Measurements from ENCODE around the gene MAD2L2.

Gene MAD2L2

GRCh38 chr1:11690397-11691301 is 9.7 kb upstream of the MAD2L2 start:
- DNase-seq, result no peak
- in situ Hi-C loops (cut with HindIII; ENCODE audit: low pct_ligation_motif_present, low pct_unique_long_range_greater_than_20kb, low sequenced_read_pairs), result no loop called here

DNA sequence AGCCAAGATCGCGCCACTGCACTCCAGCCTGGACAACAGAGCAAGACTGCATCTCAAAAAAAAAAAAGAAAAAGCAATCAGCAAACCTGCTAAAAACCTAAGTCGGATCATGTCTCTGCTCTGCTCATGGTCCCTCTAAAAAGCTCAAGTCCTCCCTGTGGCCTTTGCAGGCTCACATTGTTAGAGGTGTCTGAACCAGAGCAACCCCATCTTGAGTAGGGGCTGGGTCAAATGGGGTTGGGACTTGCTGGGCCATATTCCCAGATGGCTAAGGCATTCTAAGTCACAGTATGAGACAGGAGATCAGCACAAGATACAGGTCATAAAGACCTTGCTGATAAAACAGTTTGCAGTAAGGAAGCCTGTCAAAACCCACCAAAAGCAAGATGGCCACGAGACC is 7.6 kb upstream of the MAD2L2 start:
- DNase-seq, result no peak
- in situ Hi-C loops (cut with HindIII; ENCODE audit: low pct_ligation_motif_present, low pct_unique_long_range_greater_than_20kb, low sequenced_read_pairs), result no loop called here

DNA sequence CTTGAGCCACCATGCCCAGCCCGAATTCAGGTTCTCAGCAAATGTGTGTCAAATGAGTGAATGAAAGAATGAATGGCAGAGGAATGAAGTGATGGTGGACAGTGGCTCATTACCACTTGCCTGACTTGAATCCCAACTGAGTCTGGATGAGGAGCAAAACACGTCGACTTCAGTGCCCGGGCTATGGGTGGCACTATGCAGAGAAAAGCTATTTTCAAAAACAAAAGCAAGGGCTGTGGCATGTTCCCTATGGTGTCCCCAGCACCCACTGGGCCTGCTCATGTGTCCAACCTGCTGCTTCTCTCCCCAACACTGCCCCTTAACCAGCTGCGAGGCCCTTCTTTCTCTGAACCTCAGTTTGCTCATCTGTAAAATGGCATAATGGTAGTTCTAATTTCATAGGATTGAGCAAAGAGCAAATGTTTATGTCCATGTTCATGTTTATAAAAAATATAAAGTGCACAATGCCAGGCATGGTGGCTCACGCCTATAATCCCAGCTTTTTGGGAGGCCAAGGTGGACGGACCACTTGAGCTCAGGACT is 4.3 kb upstream of the MAD2L2 start:
- DNase-seq, result no peak
- in situ Hi-C loops (cut with HindIII; ENCODE audit: low pct_ligation_motif_present, low pct_unique_long_range_greater_than_20kb, low sequenced_read_pairs), result no loop called here

DNA sequence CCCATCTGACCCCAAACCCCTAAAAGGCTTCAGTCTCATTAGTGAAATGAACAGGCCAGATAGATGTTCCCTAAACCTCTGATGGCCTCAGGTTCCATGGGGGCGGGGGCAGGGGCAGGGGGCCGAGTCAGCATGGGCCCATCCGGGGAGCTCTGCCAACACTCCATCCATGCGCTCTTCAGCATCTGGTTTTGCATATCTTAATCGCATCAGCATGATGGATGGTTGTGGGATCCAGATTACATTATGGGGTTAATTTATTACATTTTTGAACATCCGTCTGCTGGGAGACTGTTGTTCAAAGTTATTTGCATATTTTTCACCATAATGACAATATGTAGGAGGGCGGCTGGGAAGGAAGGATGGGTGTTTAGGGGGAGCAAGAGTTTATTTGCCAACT is 3.1 kb upstream of the MAD2L2 start:
- DNase-seq, result no peak
- in situ Hi-C loops (cut with HindIII; ENCODE audit: low pct_ligation_motif_present, low pct_unique_long_range_greater_than_20kb, low sequenced_read_pairs), result no loop called here

DNA sequence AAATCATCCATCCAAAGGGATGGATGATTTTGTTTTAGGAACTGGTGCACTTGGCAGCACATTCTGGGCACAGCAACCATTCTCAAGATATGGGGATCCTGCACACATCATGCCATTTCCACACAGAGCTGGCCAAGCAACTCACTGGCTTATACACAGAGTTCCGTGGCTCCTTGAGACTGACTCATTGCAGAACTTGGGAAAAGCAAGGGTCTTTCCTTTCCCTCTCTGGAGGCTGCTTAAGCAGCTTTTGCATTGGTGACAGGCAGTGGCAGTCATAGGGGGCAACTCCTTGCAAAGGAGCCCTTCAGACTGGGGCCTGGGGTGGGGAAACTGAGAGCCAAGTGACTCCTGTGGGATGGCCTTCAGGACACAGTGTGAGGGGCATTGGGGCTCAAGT is 1.9 kb upstream of the MAD2L2 start:
- no peak for DNase-seq
- in situ Hi-C loops (cut with HindIII; ENCODE audit: low pct_ligation_motif_present, low pct_unique_long_range_greater_than_20kb, low sequenced_read_pairs), result no loop called here

- in situ Hi-C loops (cut with HindIII; ENCODE audit: low pct_ligation_motif_present, low pct_unique_long_range_greater_than_20kb, low sequenced_read_pairs), result no loop called here
- DNase-seq, result no peak
Measured at GRCh38 chr1:11682287-11682771, 1.4 kb upstream of the MAD2L2 start.

GRCh38 chr1:11680270-11681070 is 478 bp downstream of the MAD2L2 start:
- in situ Hi-C loops (cut with HindIII; ENCODE audit: low pct_ligation_motif_present, low pct_unique_long_range_greater_than_20kb, low sequenced_read_pairs), result no loop called here
- DNase-seq, result no peak

DNA sequence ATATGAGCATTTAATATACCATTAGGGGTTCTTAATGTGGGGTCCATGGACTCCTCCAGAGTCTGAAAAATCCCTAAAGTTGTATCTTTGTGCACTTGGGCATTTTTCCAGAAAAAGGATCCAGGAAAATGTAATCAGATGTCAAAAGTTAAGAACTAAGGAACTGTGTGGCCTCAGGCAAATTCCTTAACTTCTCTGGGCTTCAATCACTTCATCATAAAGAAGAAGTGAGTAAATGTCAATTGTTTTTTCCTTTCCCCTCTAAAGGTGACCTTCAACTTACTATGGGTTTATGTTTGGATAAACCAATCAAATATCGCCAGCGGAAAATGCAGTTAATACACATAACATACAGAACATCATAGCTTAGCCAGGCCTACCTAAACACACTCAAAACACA is 2.5 kb downstream of the MAD2L2 start:
- in situ Hi-C loops (cut with HindIII; ENCODE audit: low pct_ligation_motif_present, low pct_unique_long_range_greater_than_20kb, low sequenced_read_pairs), result no loop called here
- DNase-seq, result no peak

DNA sequence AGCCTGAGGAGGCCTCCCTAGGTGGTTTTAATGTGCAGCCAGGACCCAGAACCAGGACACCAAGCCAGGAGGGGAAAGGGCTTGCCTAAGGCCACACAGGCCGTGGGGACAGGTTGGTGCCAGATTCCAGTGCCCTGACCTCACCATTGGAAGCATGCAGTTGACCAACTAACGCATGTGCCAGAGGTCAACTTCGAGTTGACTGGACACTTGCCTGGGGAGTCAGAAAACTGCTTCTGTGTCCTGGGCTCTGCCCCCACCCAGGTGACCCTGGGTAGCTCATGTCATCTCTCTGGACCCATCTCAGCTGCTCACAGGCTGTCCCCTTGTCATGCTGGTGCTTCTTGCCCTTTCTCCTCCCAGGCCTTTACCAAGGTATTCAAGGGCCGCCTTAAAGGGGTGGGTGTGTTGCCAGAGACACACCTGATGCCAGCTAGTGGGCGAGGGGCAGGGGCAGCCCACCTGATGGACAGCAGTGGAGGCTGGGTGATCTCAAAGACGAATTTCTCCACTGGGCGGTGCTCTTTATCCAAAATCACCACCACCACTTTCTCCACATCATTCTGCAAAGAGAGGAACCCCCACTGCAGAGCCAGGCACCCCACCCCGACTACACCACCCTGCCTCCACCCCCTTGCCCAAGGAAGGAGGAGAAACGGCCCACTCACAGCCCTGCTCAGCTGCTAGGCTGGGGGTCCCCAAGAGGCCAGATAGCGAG is 4.4 kb downstream of the MAD2L2 start:
- in situ Hi-C loops (cut with HindIII; ENCODE audit: low pct_ligation_motif_present, low pct_unique_long_range_greater_than_20kb, low sequenced_read_pairs), result no loop called here
- DNase-seq, result no peak

DNA sequence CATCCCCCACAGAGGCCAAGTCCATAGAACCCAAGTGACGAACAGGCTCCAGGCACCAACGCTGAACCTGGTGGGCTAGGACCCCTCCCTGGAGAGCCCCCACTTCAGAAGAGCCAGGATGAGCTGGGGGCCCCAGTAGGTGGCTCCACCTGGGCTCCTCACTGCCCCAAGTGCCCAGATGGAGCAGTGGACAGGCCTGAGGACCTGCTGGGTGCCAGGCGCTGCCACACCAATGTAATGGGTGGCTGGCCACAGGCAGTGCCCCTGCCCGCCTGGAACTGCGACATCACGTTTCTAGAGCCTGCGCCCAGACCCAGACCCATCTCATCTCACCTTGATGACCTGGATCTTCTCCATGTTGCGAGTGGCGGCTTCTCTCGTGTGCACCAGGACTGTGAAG is 5.6 kb downstream of the MAD2L2 start:
- in situ Hi-C loops (cut with HindIII; ENCODE audit: low pct_ligation_motif_present, low pct_unique_long_range_greater_than_20kb, low sequenced_read_pairs), result no loop called here
- no peak for DNase-seq

DNA sequence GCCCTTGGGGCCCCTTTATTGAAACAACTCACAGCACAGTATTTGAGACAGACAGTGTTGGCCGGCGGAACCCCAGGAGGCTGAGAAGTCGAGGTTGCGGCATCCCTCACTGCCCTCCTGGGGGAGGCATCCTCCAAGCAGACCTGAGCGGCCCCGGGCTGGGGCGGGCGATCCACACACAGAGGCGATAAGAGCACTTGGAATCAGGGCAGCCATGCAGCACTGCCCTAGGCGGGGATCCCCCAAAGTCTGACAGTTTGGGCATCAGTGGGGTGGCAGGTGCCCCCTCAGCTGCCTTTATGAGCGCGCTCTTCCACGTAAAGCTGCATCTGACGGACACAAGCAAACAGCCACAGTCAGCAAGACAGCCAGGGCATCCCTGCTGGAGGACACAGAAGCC is 6.5 kb downstream of the MAD2L2 start:
- in situ Hi-C loops (cut with HindIII; ENCODE audit: low pct_ligation_motif_present, low pct_unique_long_range_greater_than_20kb, low sequenced_read_pairs), result no loop called here

DNA sequence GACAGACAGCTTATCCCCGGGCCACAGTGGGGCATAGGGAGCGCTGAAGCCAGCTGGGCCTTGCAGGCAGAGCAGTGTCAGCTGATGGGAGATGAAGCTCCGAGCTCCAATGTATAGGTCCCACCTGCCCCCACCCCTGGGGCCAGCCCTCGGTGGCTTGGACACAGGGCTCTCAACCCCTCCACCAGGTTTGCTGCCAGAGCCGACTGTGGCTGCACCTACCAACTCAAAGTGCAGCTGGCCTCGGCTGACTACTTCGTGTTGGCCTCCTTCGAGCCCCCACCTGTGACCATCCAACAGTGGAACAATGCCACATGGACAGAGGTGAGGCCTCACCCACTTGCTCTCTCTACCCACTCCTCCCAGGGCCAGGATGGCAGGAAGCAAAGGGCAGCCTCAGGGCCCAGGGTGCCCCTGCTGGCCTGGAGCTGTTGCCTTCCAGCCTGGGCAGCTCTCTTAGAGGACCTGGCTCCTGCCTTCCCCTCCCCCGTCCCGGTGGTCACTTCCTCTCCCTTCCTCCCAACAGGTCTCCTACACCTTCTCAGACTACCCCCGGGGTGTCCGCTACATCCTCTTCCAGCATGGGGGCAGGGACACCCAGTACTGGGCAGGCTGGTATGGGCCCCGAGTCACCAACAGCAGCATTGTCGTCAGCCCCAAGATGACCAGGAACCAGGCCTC is 7.7 kb downstream of the MAD2L2 start:
- DNase-seq, result no peak
- in situ Hi-C loops (cut with HindIII; ENCODE audit: low pct_ligation_motif_present, low pct_unique_long_range_greater_than_20kb, low sequenced_read_pairs), result no loop called here

More for the DNA sequence above, 6.5 kb downstream of the MAD2L2 start:
- DNase-seq, result no peak

- in situ Hi-C loops (cut with HindIII; ENCODE audit: low pct_ligation_motif_present, low pct_unique_long_range_greater_than_20kb, low sequenced_read_pairs), result no loop called here
- no peak for DNase-seq
Measured at GRCh38 chr1:11671544-11672286, 9.2 kb downstream of the MAD2L2 start.

DNA sequence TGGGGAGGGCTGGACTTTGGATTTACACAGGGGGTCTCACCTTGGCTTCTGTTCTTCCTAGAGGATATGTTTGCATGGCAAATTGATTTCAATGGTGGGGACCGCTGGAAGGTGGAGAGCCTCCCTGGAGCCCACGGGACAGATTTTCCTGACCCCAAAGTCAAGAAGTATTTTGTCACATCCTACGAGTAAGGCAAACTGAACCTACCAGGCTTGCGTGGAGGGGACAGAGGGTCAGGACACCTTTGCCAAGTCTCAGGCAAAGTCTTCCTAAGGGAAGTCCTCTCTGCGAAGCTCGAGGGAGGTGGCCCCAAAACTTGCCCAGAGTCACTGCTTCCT is 9.8 kb downstream of the MAD2L2 start:
- no peak for DNase-seq
- in situ Hi-C loops (cut with HindIII; ENCODE audit: low pct_ligation_motif_present, low pct_unique_long_range_greater_than_20kb, low sequenced_read_pairs), result no loop called here

GRCh38 chr1:11670747-11671146 is 10.2 kb downstream of the MAD2L2 start:
- in situ Hi-C loops (cut with HindIII; ENCODE audit: low pct_ligation_motif_present, low pct_unique_long_range_greater_than_20kb, low sequenced_read_pairs), result no loop called here
- no peak for DNase-seq

DNA sequence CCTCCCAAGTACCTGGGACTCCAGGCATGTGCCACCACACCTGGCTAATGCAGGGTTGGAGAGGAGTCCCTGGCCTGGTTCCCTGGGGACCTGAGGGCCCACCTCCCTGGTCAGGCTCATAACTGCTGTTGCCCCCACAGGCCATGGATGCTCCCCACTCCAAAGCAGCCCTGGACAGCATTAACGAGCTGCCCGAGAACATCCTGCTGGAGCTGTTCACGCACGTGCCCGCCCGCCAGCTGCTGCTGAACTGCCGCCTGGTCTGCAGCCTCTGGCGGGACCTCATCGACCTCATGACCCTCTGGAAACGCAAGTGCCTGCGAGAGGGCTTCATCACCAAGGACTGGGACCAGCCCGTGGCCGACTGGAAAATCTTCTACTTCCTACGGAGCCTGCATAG is 12.4 kb downstream of the MAD2L2 start:
- no peak for DNase-seq
- in situ Hi-C loops (cut with HindIII; ENCODE audit: low pct_ligation_motif_present, low pct_unique_long_range_greater_than_20kb, low sequenced_read_pairs), result no loop called here

DNA sequence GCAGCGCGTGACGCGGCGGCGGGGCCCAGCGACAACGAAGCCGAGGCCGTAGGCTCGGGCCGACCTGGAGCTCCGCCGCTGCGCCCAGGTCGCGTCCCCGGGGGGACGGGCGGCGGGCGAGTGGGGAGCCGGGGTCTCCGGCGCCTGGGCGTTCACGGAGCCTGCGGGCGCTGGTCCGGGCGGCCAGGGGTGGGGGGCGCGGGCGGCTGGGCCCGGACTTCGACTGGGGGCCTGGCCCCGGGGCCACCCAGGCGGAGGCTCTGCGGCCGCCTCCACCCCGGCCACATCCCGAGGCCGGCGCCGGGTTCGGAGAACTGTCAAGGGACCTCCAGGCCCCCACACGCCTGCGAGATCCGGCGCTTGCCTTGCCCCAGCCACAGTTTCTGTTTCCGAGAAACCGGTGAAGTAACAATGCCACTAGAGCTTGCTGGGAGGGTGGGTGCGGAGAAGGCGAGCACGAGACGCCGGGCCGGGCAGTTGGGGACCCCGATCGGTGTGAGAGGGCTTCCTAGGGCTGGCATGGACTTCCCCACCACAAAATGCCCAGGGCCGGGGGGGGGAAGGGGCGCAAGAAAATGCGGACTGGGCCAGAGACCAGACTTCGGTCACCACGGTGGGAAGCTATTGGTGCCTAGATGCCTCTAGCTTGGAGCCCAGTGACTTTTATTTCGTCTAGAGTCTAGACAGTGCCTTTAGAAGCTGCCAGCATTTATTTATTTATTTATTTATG is 16.4 kb downstream of the MAD2L2 start:
- DNase-seq, result no peak
- in situ Hi-C loops (cut with HindIII; ENCODE audit: low pct_ligation_motif_present, low pct_unique_long_range_greater_than_20kb, low sequenced_read_pairs), result no loop called here

Data from ACHN (cell line).